Activated T-cell treated with anti-CD3 and anti-CD28 coated beads, Interleukin-2, amount 50 U/mL, for 24 hours (primary cell): Measurements from ENCODE around the gene HOXA13.

Source experiments
- DNase-seq: peaks from one replicate; pipeline ENCODE4 v3.0.0-alpha.2; 2020
- H3K27ac Mint-ChIP-seq: 2 replicates; pipeline ENCODE4 v1.8.0; 2020; ENCODE audit warnings: mild to moderate bottlenecking, mixed read lengths
- H3K27me3 Mint-ChIP-seq: 2 replicates; pipeline ENCODE4 v1.8.0; 2020; ENCODE audit warnings: mixed read lengths
- H3K36me3 Mint-ChIP-seq: 2 replicates; pipeline ENCODE4 v1.8.0; 2020; ENCODE audit warnings: low read depth, mixed read lengths
- H3K4me1 Mint-ChIP-seq: 2 replicates; pipeline ENCODE4 v1.8.0; 2020; ENCODE audit warnings: low read depth, mixed read lengths
- H3K4me3 Mint-ChIP-seq: 2 replicates; pipeline ENCODE4 v1.8.0; 2020; ENCODE audit warnings: mild to moderate bottlenecking, moderate library complexity, mixed read lengths
- H3K9me3 Mint-ChIP-seq: 2 replicates; pipeline ENCODE4 v1.8.0; 2020; ENCODE audit warnings: mixed read lengths

HOXA13 gene

GRCh38 chr7:27152816-27153442 lies 47.0 kb downstream of the HOXA13 start:
- Mint-ChIP-seq H3K4me1 (peaks cover 56% of the 10 kb centered on the region), H3K4me3 (no peak overlapping the region), H3K27ac (no peak overlapping the region)

GRCh38 chr7:27151931-27152815 lies 47.7 kb downstream of the HOXA13 start, which contains the start of gene HOXA3:
Gene HOXA3 (minus strand): TSS chr7:27152583. CDS start chr7:27110640, 41,943 bp downstream.
- H3K4me1 Mint-ChIP-seq = peaks cover 54% of the 10 kb centered on the region
- peaks cover 95% of the 10 kb centered on the region for H3K27me3 Mint-ChIP-seq
- DNase-seq = peak; percentile 39
- no peaks in the 10 kb centered on the region for H3K9me3 Mint-ChIP-seq
- peak within 1 kb of the TSS; percentile 62 for H3K4me3 Mint-ChIP-seq
- no peaks in the 10 kb centered on the region for H3K36me3 Mint-ChIP-seq
- peak within 1 kb of the TSS; percentile 68 for H3K27ac Mint-ChIP-seq

More at GRCh38 chr7:27152816-27153442, 47.0 kb downstream of the HOXA13 start:
- DNase-seq = peak; percentile 29
- H3K9me3 Mint-ChIP-seq = no peaks in the 10 kb centered on the region
- no peaks in the 10 kb centered on the region for H3K36me3 Mint-ChIP-seq
- peaks cover 96% of the 10 kb centered on the region for H3K27me3 Mint-ChIP-seq

- H3K4me3 Mint-ChIP-seq = peak overlapping the region; percentile 62
- peaks cover 96% of the 10 kb centered on the region for H3K27me3 Mint-ChIP-seq
- H3K9me3 Mint-ChIP-seq = no peaks in the 10 kb centered on the region
- peaks cover 50% of the 10 kb centered on the region for H3K4me1 Mint-ChIP-seq
- peak overlapping the region; percentile 68 for H3K27ac Mint-ChIP-seq
- DNase-seq = peak; percentile 36
- H3K36me3 Mint-ChIP-seq = no peaks in the 10 kb centered on the region
These were observed 48.5 kb downstream of the HOXA13 start for GRCh38 chr7:27151341-27151930.

GRCh38 chr7:27150568-27151340 lies 49.1 kb downstream of the HOXA13 start:
- H3K4me1 Mint-ChIP-seq = peaks cover 45% of the 10 kb centered on the region
- H3K4me3 Mint-ChIP-seq = peak overlapping the region; percentile 62
- H3K27me3 Mint-ChIP-seq = peaks cover 97% of the 10 kb centered on the region
- DNase-seq = peak; percentile 82
- no peaks in the 10 kb centered on the region for H3K36me3 Mint-ChIP-seq
- peak overlapping the region; percentile 68 for H3K27ac Mint-ChIP-seq
- H3K9me3 Mint-ChIP-seq = no peaks in the 10 kb centered on the region

- Mint-ChIP-seq H3K27ac (no peak overlapping the region), H3K36me3 (no peaks in the 10 kb centered on the region), H3K4me1 (peaks cover 38% of the 10 kb centered on the region), H3K4me3 (peak overlapping the region; percentile 62), H3K9me3 (no peaks in the 10 kb centered on the region), H3K27me3 (peaks cover 97% of the 10 kb centered on the region)
- DNase-seq = no peak
These were observed 49.9 kb downstream of the HOXA13 start for GRCh38 chr7:27149842-27150567.

GRCh38 chr7:27148756-27149641 lies 50.9 kb downstream of the HOXA13 start:
- peak; percentile 30 for DNase-seq
- Mint-ChIP-seq H3K27ac (no peak overlapping the region), H3K4me1 (peaks cover 30% of the 10 kb centered on the region), H3K9me3 (no peaks in the 10 kb centered on the region), H3K27me3 (peaks cover 96% of the 10 kb centered on the region), H3K4me3 (no peak overlapping the region), H3K36me3 (no peaks in the 10 kb centered on the region)

- Mint-ChIP-seq H3K36me3 (no peaks in the 10 kb centered on the region), H3K9me3 (no peaks in the 10 kb centered on the region), H3K27ac (no peak overlapping the region), H3K4me1 (peaks cover 30% of the 10 kb centered on the region), H3K27me3 (peaks cover 89% of the 10 kb centered on the region), H3K4me3 (peak overlapping the region; percentile 56)
- no peak for DNase-seq
These were observed 51.7 kb downstream of the HOXA13 start for GRCh38 chr7:27148031-27148755.

GRCh38 chr7:27147199-27148030 lies 52.5 kb downstream of the HOXA13 start, which contains the start of gene HOXA6:
Gene HOXA6 (minus strand): TSS chr7:27147774. CDS start chr7:27147749, 25 bp downstream.
- Mint-ChIP-seq H3K4me3 (peak within 1 kb of the TSS; percentile 56), H3K36me3 (no peaks in the 10 kb centered on the region), H3K27ac (no peak within 1 kb of the TSS), H3K9me3 (no peaks in the 10 kb centered on the region), H3K4me1 (peaks cover 28% of the 10 kb centered on the region), H3K27me3 (peaks cover 90% of the 10 kb centered on the region)
- no peak for DNase-seq

- Mint-ChIP-seq H3K4me3 (no peak overlapping the region), H3K36me3 (no peaks in the 10 kb centered on the region), H3K4me1 (peaks cover 22% of the 10 kb centered on the region), H3K9me3 (no peaks in the 10 kb centered on the region), H3K27me3 (peaks cover 88% of the 10 kb centered on the region), H3K27ac (no peak overlapping the region)
- no peak for DNase-seq
These were observed 53.2 kb downstream of the HOXA13 start for GRCh38 chr7:27146491-27147198.

- no peaks in the 10 kb centered on the region for H3K36me3 Mint-ChIP-seq
- H3K27me3 Mint-ChIP-seq = peaks cover 88% of the 10 kb centered on the region
These were observed 53.9 kb downstream of the HOXA13 start for GRCh38 chr7:27145914-27146412.

More at GRCh38 chr7:27145914-27146412, 53.9 kb downstream of the HOXA13 start:
- Mint-ChIP-seq H3K4me3 (no peak overlapping the region), H3K9me3 (no peaks in the 10 kb centered on the region), H3K27ac (no peak overlapping the region), H3K4me1 (peaks cover 15% of the 10 kb centered on the region)
- DNase-seq = no peak
